Stimulated activated CD4-positive, alpha-beta T cell treated with anti-CD3 and anti-CD28 coated beads, Interleukin-12 subunit alpha, Interleukin-12 subunit beta, amount 100 ng/mL, for 4 hours (primary cell): Measurements from ENCODE around the gene ADGRE2.

Experiments
- DNase-seq: peaks from one replicate; pipeline ENCODE4 v3.0.0-alpha.2; 2020

Gene ADGRE2

DNA sequence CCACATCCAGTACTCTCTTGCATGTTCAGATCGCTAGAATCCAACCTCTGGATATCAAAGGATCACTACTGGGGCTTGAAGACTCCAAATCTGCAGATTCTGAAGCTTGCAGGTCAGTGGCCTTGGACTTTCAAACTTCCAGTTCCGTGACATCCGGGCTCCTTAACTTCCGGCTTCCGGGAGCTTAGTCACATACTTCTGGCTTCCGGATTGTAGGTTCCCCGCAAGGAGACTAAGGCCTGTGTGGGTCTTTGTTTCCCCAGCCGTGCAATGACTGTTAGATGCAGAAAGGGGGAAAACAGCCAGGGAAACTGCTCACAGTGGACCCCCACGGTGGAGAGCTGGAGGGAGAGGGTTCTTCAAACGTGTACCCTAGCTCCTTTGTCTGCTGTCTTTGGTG is 47.2 kb downstream of the ADGRE2 start:
- DNase-seq: no peak

DNA sequence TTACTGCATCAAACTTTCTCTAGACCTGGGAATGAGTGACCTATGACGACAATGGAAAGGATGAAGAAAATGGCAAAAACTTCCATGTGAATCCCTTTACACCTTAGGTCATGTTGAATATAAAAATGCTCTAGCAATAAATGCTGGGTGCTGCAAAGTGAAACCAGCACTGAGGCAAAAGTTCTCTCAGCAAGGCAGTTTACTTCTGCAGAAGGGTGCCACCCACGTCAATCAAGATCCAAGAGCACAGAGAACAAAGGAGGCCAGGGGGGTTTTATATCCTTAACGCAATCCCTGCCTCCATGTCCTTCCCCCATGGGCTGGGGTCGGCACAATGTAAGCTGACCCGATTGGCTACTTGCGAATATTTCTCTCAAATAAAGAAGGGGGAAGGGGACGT is 49.8 kb downstream of the ADGRE2 start:
- no peak for DNase-seq

GRCh38 chr19:14722127-14722526 is 56.2 kb downstream of the ADGRE2 start:
- DNase-seq: no peak

DNA sequence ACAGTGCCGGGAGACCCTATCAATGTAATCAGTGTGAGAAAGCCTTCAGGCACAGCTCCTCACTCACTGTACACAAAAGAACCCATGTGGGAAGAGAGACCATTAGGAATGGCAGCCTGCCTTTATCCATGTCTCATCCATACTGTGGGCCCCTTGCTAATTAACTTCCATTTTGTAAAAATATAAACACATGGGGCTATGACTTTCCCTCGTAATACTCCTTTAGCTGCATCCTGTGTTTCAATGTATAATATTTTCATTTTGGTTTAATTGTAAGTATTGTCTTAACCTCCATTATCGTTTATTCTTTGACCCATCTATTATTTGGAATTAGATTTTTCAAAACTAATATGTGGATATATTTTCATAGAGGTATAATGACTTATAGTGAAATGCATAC is 59.2 kb downstream of the ADGRE2 start:
- no peak for DNase-seq

- DNase-seq: no peak
Measured at GRCh38 chr19:14718522-14719116, 59.7 kb downstream of the ADGRE2 start.

- DNase-seq: no peak
Measured at GRCh38 chr19:14715841-14716240, 62.5 kb downstream of the ADGRE2 start.

GRCh38 chr19:14704450-14704849 is 73.9 kb downstream of the ADGRE2 start:
- DNase-seq: no peak

DNA sequence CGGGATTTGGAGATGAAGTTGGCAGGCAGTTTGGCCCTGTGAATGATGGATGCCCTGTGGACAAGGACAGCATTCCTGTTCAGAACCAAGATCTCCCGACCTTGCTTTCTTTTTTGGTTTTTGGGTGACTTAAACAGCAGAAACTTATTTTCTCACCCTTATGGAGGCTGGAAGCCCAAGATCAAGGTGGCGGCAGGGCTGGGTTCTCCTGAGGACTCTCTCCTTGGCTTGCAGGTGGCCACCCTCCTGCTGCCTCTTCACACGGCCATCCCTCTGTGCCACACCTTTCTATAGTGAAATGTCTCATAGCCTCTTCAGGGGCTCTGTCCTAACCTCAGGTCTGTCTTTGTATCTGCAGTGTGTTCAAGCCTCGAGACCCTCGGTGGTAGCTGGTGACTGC is 74.5 kb downstream of the ADGRE2 start:
- DNase-seq: no peak

DNA sequence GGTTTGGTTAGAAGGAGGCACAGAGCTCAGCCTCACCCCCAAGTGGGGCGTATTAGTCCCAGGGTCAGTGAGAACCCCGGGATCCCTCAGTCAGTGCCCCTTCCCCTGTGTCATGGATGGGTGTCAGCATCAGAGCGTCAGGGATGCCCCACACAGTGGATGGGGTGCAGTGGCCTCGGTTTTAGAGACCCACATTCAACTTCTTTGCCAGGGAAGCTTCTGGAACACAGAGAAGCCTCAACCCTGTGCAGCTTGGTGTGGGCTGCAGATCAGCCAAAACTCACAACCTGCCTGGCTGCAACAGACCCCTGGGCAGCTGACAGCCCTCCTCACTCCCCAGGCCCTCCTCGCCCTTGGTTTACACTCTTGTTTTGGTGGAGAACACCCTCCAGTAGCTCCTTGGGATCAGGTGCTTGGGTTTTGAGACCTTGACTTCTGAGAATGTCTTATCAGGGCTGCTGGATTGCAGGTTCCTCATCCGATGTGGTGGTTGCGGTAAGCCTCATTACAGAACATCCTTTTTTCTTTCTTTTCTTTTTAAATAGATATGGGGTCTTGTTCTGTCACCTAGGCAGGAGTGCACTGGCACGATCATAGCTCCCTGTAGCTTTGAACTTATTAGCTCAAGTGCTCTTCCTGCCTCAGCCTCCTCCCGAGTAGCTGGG is 77.5 kb downstream of the ADGRE2 start:
- DNase-seq: no peak

DNA sequence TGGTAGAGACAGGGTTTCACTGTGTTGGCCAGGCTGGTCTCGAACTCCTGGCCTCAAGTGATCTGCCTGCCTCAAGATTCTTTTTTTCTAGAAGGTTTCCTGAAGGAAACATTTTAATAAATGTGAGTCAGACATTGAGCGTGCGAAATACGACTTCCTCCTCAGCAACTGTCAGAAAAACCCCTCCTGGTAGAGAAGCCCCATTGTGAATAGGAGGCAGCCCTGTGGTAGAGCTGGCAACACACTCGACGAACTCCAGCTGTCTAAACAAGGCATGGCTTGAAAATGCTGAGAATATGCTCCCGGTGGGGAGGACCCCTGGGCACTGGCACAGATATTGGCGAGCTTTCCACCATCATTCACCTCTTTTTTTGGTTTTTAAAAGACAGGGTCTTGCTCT is 78.7 kb downstream of the ADGRE2 start:
- no peak for DNase-seq

DNA sequence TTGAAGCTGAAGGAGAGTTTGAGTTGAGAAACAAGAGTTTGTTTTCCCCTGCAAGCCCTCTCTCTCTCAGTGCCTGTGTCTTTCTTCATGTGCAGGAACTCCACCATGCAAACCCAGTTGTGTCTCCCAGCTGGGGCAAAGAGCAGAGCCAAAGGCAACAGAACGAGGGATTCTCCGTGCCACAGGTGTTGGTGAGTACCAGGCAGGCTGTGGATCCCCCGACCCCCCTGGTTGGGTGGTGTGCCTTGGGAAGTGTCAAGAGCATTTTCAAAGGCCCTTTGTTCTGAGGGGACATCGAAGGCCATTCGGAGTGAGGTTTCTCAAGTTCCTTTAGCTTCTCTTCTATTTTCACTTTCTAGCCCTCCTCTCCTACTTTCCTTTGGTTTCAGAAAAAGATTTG is 82.9 kb downstream of the ADGRE2 start:
- no peak for DNase-seq

DNA sequence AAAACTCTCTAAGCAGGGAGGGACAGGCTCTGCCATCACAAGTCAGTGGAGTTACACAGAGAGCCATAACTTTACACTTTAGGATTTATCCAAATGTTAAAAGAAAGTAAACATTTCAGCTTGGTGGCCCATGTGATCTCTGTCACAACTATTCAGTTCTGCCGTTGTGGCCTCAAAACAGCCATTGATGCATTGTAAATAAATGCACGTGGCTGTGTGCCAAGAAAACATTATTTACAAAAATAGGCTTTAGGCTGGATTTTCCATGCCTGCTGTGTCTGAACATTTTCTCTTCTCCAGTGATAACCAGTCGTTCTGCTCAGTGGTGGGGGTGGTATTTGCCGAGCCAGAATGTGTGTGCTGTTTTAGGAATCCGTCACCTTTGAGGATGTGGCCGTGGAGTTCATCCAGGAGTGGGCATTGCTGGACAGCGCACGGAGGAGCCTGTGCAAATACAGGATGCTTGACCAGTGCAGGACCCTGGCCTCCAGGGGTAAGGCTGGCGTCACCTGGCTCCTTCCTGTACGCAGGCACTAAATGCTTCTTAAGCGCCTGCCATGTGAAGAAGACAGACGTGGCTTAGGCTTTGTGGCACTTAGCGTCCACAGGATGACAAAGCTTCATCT is 83.6 kb downstream of the ADGRE2 start:
- DNase-seq: no peak

GRCh38 chr19:14689598-14690503 is 88.5 kb downstream of the ADGRE2 start, which contains the start of gene ZNF333:
ZNF333 (plus strand) TSS chr19:14690048; CDS start chr19:14693492, 3,444 bp downstream.
- peak; percentile 100 for DNase-seq

GRCh38 chr19:14686411-14686810 is 91.9 kb downstream of the ADGRE2 start:
- DNase-seq: peak; percentile 13

GRCh38 chr19:14683439-14683838 is 94.9 kb downstream of the ADGRE2 start:
- no peak for DNase-seq
